H9 (cell line): ENCODE data around the gene ZNF793. TPM values are rescaled to one million over a fixed set of nuclear protein-coding genes. Genes with fewer than 3 reads are reported as not detected.

Experiments used
- DNase-seq: peaks from one replicate; pipeline ENCODE4 v3.0.0-alpha.2; 2017
- H2AFZ ChIP-seq: one replicate; pipeline ENCODE4 v1.6.1; 2013; ENCODE audit warnings: mild to moderate bottlenecking, low read length, control low read depth, moderate library complexity
- H2AK5ac ChIP-seq: 2 replicates; pipeline ENCODE4 v1.6.1; 2013; ENCODE audit warnings: low read length, control low read depth, mixed read lengths; ENCODE audit not compliant: insufficient read length
- H2BK120ac ChIP-seq: one replicate; pipeline ENCODE4 v1.6.1; 2013; ENCODE audit warnings: low read depth, mild to moderate bottlenecking, low read length, control low read depth, inconsistent platforms; ENCODE audit not compliant: poor library complexity, severe bottlenecking
- H2BK12ac ChIP-seq: 2 replicates; pipeline ENCODE4 v1.6.1; 2013; ENCODE audit warnings: low read length, control low read depth, mixed read lengths, low read depth; ENCODE audit not compliant: insufficient read length
- H2BK15ac ChIP-seq: 2 replicates; pipeline ENCODE4 v1.6.1; 2013; ENCODE audit warnings: low read depth, low read length, control low read depth
- H2BK20ac ChIP-seq: one replicate; pipeline ENCODE4 v1.6.1; 2013; ENCODE audit warnings: low read depth, mild to moderate bottlenecking, low read length, control low read depth, inconsistent platforms; ENCODE audit not compliant: poor library complexity, severe bottlenecking
- H2BK5ac ChIP-seq: 2 replicates; pipeline ENCODE4 v1.6.1; 2013; ENCODE audit warnings: low read length, control low read depth, mixed read lengths; ENCODE audit not compliant: insufficient read length
- H3K14ac ChIP-seq: 2 replicates; pipeline ENCODE4 v1.6.1; 2013; ENCODE audit warnings: low read length, control low read depth; ENCODE audit not compliant: insufficient read depth
- H3K18ac ChIP-seq: 2 replicates; pipeline ENCODE4 v1.6.1; 2013; ENCODE audit warnings: low read depth, mild to moderate bottlenecking, mixed read lengths, low read length, control low read depth; ENCODE audit not compliant: insufficient read length
- H3K23ac ChIP-seq: 2 replicates; pipeline ENCODE4 v1.6.1; 2013; ENCODE audit warnings: low read length, control low read depth, mixed read lengths, low read depth; ENCODE audit not compliant: insufficient read length
- H3K23me2 ChIP-seq: 2 replicates; pipeline ENCODE4 v1.6.1; 2013; ENCODE audit warnings: low read depth, mild to moderate bottlenecking, mixed read lengths, low read length, control low read depth; ENCODE audit not compliant: insufficient read length, poor library complexity, severe bottlenecking
- H3K27ac ChIP-seq: 2 replicates; pipeline ENCODE4 v1.5.1; 2013; ENCODE audit warnings: low read length, control low read depth, mixed read lengths, low read depth; ENCODE audit not compliant: insufficient read length
- H3K27me3 ChIP-seq: 2 replicates; pipeline ENCODE4 v1.6.1; 2013; ENCODE audit warnings: low read length, control low read depth, inconsistent platforms; ENCODE audit not compliant: insufficient read depth
- H3K4ac ChIP-seq: 2 replicates; pipeline ENCODE4 v1.6.1; 2013; ENCODE audit warnings: low read depth, mild to moderate bottlenecking, control low read depth, inconsistent platforms, low read length, moderate library complexity
- H3K4me1 ChIP-seq: 2 replicates; pipeline ENCODE4 v1.6.1; 2013; ENCODE audit warnings: low read length, control low read depth, inconsistent platforms; ENCODE audit not compliant: insufficient read depth
- H3K4me2 ChIP-seq: 2 replicates; pipeline ENCODE4 v1.6.1; 2013; ENCODE audit warnings: low read length, control low read depth, mixed read lengths; ENCODE audit not compliant: insufficient read length, insufficient read depth
- H3K56ac ChIP-seq: 2 replicates; pipeline ENCODE4 v1.6.1; 2013; ENCODE audit warnings: low read depth, mild to moderate bottlenecking, mixed read lengths, low read length, control low read depth; ENCODE audit not compliant: insufficient read length
- H3K79me1 ChIP-seq: 2 replicates; pipeline ENCODE4 v1.6.1; 2013; ENCODE audit warnings: low read depth, mild to moderate bottlenecking, moderate library complexity, low read length, control low read depth, inconsistent platforms; ENCODE audit not compliant: insufficient read depth, poor library complexity, severe bottlenecking
- H3K79me2 ChIP-seq: 2 replicates; pipeline ENCODE4 v1.6.1; 2013; ENCODE audit warnings: low read length, control low read depth, inconsistent platforms; ENCODE audit not compliant: insufficient read depth
- H3K9ac ChIP-seq: 2 replicates; pipeline ENCODE4 v1.6.1; 2013; ENCODE audit warnings: low read length, control low read depth, mixed read lengths; ENCODE audit not compliant: insufficient read length; ENCODE audit errors: extremely low read depth
- H3K9me3 ChIP-seq: one replicate; pipeline ENCODE4 v1.6.1; 2013; ENCODE audit warnings: low read depth, low read length, inconsistent platforms; ENCODE audit not compliant: control insufficient read depth
- H3T11ph ChIP-seq: one replicate; pipeline ENCODE4 v1.6.1; 2013; ENCODE audit warnings: mild to moderate bottlenecking, low read length, control low read depth, inconsistent platforms
- H4K20me1 ChIP-seq: one replicate; pipeline ENCODE4 v1.6.1; 2013; ENCODE audit not compliant: control insufficient read depth, insufficient read length, insufficient read depth
- H4K5ac ChIP-seq: 2 replicates; pipeline ENCODE4 v1.6.1; 2013; ENCODE audit warnings: low read depth, mild to moderate bottlenecking, mixed read lengths, low read length, control low read depth; ENCODE audit not compliant: insufficient read length
- H4K8ac ChIP-seq: replicated peaks from 2 replicates; pipeline ENCODE4 v1.6.1; 2013; ENCODE audit warnings: low read length, control low read depth, mixed read lengths, low read depth; ENCODE audit not compliant: insufficient read length
- H4K91ac ChIP-seq: 2 replicates; pipeline ENCODE4 v1.6.1; 2013; ENCODE audit warnings: low read depth, mild to moderate bottlenecking, moderate library complexity, mixed read lengths, low read length, control low read depth; ENCODE audit not compliant: insufficient read length
- H3K27ac Mint-ChIP-seq, 3 experiments: 2 replicates in 2 of 3; 3 replicates in 1 of 3; pipeline ENCODE4 v1.8.0; 2020 to 2021; ENCODE audit warnings: mixed read lengths in 3 of 3, mild to moderate bottlenecking in 1 of 3, moderate library complexity in 1 of 3
- H3K27me3 Mint-ChIP-seq: 2 replicates; pipeline ENCODE4 v1.8.0; 2021; ENCODE audit warnings: low read depth, mild to moderate bottlenecking, moderate library complexity, mixed read lengths
- H3K36me3 Mint-ChIP-seq, 3 experiments: 2 replicates in 2 of 3; 3 replicates in 1 of 3; pipeline ENCODE4 v1.8.0; 2020 to 2021; ENCODE audit warnings: low read depth in 3 of 3, mixed read lengths in 3 of 3; ENCODE audit not compliant: insufficient read depth in 1 of 3
- H3K4me1 Mint-ChIP-seq, 2 experiments: 2 replicates each; pipeline ENCODE4 v1.8.0; 2020; ENCODE audit warnings: mixed read lengths in 2 of 2
- H3K4me3 Mint-ChIP-seq, 2 experiments: 2 replicates in 1 of 2; 3 replicates in 1 of 2; pipeline ENCODE4 v1.8.0; 2020 to 2021; ENCODE audit warnings: mild to moderate bottlenecking in 2 of 2, mixed read lengths in 2 of 2, moderate library complexity in 1 of 2
- H3K9me3 Mint-ChIP-seq, 2 experiments: 2 replicates in 1 of 2; 3 replicates in 1 of 2; pipeline ENCODE4 v1.8.0; 2020; ENCODE audit warnings: mild to moderate bottlenecking in 2 of 2, mixed read lengths in 2 of 2, moderate library complexity in 1 of 2
- WGBS: extraction: QIAGEN DNeasy Blood & Tissue Kit; methylation state at CpG from one replicate; pipeline ENCODE4 v1.1.7; 2013; ENCODE audit warnings: missing lambda C conversion rate, low lambda C conversion rate, mixed read lengths; ENCODE audit not compliant: insufficient read length; ENCODE audit errors: extremely low coverage; 5-methylcytosine and 5-hydroxymethylcytosine counted together
- total RNA-seq: library from RNA; stranded (reverse); gene quantifications from 2 replicates; pipeline ENCODE4 v1.2.1, GENCODE V29; 2021
- TF ChIP-seq, protein P1 (sequence below): fragments of 200-600 bp; sonication (generic); conservative IDR thresholded peaks from 3 replicates; pipeline ENCODE4 v1.8.0; 2021; ENCODE audit warnings: antibody characterized with exemption, mild to moderate bottlenecking

The ZNF793 gene
- total RNA-seq, 1 experiment from 2014 or later: 17.1 TPM

DNA sequence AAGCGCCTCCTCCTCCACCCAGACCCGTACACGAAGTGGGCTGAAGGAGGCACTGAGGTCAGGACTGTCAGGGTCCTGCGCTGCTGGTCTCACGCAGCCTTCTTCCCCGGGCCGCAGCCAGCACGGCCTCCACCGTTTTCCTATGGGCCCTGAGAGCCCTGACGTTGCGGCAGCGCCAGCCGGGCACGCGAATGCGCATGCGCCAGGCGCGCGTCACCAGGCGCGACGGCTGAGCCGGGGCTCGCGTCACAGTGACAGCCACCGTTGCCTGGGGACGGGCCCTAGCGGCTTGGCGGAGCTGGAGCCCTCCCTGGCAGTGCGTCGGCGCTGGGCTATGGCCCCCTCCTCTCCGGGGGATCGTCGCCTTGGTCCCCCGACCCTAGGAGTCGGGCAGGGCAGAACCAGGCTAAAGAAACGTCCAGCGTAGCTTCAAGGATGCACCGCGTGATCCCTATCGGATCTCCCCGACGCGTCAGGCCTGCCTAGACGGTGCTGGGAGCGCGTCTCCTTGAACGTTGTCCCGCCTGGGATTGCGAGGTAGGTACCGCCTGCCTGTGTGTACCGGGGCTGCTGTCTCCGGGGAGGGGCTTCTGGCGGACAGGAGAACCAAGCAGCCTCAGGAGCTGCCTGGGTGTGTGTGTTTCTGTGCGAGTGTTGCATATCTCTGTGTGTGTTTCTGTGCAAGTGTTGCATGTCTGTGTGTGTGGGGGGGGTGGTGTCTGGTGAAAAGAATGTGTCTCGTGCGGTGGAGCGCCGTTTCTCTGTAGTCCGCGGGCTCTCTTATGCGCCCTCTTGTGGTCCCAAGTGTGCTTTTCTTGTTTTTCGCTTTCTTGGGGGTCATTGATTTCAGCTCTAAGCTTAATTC lies 44.6 kb downstream of the ZNF793 start:
- H2BK12ac ChIP-seq: no peak overlapping the region
- H3K4ac ChIP-seq: no peak overlapping the region
- no peak overlapping the region for H2BK20ac ChIP-seq
- no CpG with 5 or more reads among the region's 65 CpGs for WGBS
- H3K36me3 Mint-ChIP-seq: peaks cover 48 to 71% (median 59%) of the 10 kb centered on the region in 3 experiments
- no peak overlapping the region for H3K9ac ChIP-seq
- no peak overlapping the region for H3K18ac ChIP-seq
- H3K23ac ChIP-seq: no peak overlapping the region
- DNase-seq: no peak
- H3K4me2 ChIP-seq: no peak overlapping the region
- no peak overlapping the region for H3T11ph ChIP-seq
- no peak overlapping the region for H2AFZ ChIP-seq
- no peak overlapping the region for H2BK5ac ChIP-seq
- no peak overlapping the region for H3K27ac ChIP-seq
- no peak overlapping the region for H3K14ac ChIP-seq
- no peak overlapping the region for H2AK5ac ChIP-seq
- no peak overlapping the region for H3K56ac ChIP-seq
- H3K27ac Mint-ChIP-seq: no peak overlapping the region
- no peak overlapping the region for H2BK120ac ChIP-seq
- H4K8ac ChIP-seq: no peak overlapping the region
- no peak overlapping the region for H4K91ac ChIP-seq
- H3K4me1 Mint-ChIP-seq: no peaks in the 10 kb centered on the region
- TF ChIP-seq, protein P1, sequence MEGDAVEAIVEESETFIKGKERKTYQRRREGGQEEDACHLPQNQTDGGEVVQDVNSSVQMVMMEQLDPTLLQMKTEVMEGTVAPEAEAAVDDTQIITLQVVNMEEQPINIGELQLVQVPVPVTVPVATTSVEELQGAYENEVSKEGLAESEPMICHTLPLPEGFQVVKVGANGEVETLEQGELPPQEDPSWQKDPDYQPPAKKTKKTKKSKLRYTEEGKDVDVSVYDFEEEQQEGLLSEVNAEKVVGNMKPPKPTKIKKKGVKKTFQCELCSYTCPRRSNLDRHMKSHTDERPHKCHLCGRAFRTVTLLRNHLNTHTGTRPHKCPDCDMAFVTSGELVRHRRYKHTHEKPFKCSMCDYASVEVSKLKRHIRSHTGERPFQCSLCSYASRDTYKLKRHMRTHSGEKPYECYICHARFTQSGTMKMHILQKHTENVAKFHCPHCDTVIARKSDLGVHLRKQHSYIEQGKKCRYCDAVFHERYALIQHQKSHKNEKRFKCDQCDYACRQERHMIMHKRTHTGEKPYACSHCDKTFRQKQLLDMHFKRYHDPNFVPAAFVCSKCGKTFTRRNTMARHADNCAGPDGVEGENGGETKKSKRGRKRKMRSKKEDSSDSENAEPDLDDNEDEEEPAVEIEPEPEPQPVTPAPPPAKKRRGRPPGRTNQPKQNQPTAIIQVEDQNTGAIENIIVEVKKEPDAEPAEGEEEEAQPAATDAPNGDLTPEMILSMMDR: peak; percentile 50; the same call in 2 of the 3 replicates
- H3K4me3 Mint-ChIP-seq: no peak overlapping the region
- no peak overlapping the region for H4K5ac ChIP-seq
- H3K23me2 ChIP-seq: no peaks in the 10 kb centered on the region
- H3K4me1 ChIP-seq: no peaks in the 10 kb centered on the region
- H3K27me3 Mint-ChIP-seq: peaks cover 2% of the 10 kb centered on the region; the same call in 1 of the 2 replicates
- peaks cover 82 to 85% of the 10 kb centered on the region in 2 experiments for H3K9me3 Mint-ChIP-seq
- no peaks in the 10 kb centered on the region for H3K79me2 ChIP-seq
- no peak overlapping the region for H2BK15ac ChIP-seq
- H3K79me1 ChIP-seq: no peaks in the 10 kb centered on the region
- H4K20me1 ChIP-seq: no peaks in the 10 kb centered on the region
- peaks cover 53% of the 10 kb centered on the region for H3K9me3 ChIP-seq
- no peaks in the 10 kb centered on the region for H3K27me3 ChIP-seq
